PFSK-1 (cell line): Measurements from ENCODE around the gene CLIC5.

Experiments
- FOXP2 ChIP-seq: optimal IDR thresholded peaks from 2 replicates; pipeline ENCODE3; 2011; ENCODE audit warnings: borderline replicate concordance, control low read depth, inconsistent platforms; ENCODE audit not compliant: insufficient read depth; ENCODE audit errors: extremely low read length, extremely low read depth
- POLR2AphosphoS5 ChIP-seq: IDR thresholded peaks from 2 replicates; pipeline ENCODE4 v1.6.1; 2012; ENCODE audit warnings: low read depth, mild to moderate bottlenecking, control low read depth, low read length, moderate library complexity
- REST ChIP-seq, 2 experiments: IDR thresholded peaks; 2 replicates each; pipeline versions ENCODE4 v1.6.1 to v1.8.0; 2011 to 2012; ENCODE audit warnings: low read depth in 2 of 2, low read length in 2 of 2, control low read depth in 1 of 2, inconsistent platforms in 1 of 2, mild to moderate bottlenecking in 1 of 2, moderate library complexity in 1 of 2; ENCODE audit not compliant: insufficient read depth in 1 of 2
- SIN3A ChIP-seq: IDR thresholded peaks from 2 replicates; pipeline ENCODE4 v1.6.1; 2012; ENCODE audit warnings: mild to moderate bottlenecking, low read length, moderate library complexity, borderline replicate concordance; ENCODE audit not compliant: insufficient read depth
- TAF1 ChIP-seq: IDR thresholded peaks from 2 replicates; pipeline ENCODE4 v1.6.1; 2012; ENCODE audit warnings: low read length, control low read depth, borderline replicate concordance; ENCODE audit not compliant: insufficient read depth

CLIC5 gene

DNA sequence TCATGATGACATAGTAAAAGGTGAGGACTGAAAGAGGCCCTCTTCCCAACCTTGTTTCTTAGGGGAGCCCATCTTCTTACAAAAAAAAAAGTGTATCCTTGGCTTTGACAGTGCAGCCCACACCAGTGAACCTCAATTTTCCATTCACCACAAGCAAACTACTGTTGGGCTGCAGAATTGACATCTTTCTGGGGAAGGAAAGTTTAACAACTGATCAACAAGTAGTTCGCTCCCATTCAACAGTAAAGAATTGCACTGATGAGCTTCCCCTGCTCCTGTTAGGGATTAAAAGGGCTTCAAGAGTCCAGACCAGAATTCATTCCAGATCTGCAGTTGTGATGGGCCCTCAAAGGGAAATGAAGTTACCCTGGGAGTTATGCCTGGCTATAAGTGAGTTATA lies 13.9 kb upstream of the CLIC5 start:
- TF ChIP-seq FOXP2: no peak
- TF ChIP-seq TAF1: no peak
- TF ChIP-seq POLR2AphosphoS5: no peak
- no peak for TF ChIP-seq REST (IDR thresholded peaks at IDR 0.05; ENCODE audit: insufficient read depth in 1 of 2, low read depth in 2 of 2, low read length in 2 of 2)
- TF ChIP-seq SIN3A: no peak

DNA sequence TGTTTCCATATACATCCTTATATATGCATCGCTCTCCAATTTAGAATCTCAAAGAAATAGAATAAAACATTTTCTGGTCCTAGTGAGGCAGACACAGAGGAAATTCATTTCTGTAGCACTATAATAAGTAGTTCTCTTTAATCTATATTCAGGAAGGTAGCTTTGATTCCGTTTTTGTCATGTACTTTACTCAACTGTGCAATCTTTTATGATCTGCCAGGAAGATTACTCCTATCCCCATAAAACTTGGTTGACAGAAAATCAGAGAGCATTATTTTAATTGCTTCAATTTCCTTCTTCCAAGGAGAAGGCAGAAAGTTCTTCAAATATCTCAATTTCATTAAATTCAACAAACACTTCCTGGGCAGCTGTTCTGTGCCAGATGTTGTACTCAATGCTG lies 10.6 kb upstream of the CLIC5 start:
- TF ChIP-seq TAF1: no peak
- TF ChIP-seq SIN3A: no peak
- TF ChIP-seq REST (IDR thresholded peaks at IDR 0.05; ENCODE audit: insufficient read depth in 1 of 2, low read depth in 2 of 2, low read length in 2 of 2): no peak
- TF ChIP-seq POLR2AphosphoS5: no peak
- TF ChIP-seq FOXP2: no peak

GRCh38 chr6:46025573-46025972 lies 9.9 kb upstream of the CLIC5 start:
- TF ChIP-seq TAF1 (no peak), POLR2AphosphoS5 (no peak), SIN3A (no peak), FOXP2 (no peak)

DNA sequence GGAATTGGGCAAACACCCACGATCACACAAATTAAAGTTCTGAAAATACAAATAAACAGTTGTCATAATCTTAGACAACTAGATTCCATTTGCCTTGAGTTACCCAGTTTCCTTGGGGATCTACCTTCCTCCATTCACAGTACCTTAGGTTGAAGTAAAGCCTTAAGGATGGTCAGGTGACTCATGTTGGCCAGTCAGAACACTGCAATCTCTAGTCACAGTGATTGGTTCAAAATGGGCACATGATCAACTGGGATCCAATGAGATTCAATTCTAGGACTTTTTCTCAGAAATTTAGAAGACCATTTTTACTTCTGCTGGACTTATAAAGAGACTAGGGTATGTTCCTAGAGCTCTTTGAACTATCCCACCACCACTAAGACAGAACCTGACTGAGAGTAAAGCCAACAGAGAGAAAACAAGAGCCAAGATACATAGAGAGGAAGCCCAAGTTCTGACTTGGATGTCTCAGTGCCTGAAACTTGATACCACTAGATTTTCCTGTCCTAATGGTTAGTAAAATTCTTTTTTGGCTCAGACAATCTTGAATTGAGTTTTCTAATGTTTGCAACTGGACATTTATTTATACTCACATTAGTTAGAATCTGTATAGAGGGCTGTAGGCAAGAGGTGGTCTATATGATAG lies 8.6 kb upstream of the CLIC5 start:
- TF ChIP-seq FOXP2 (no peak), TAF1 (no peak), REST (IDR thresholded peaks at IDR 0.05; ENCODE audit: insufficient read depth in 1 of 2, low read depth in 2 of 2, low read length in 2 of 2) (no peak), SIN3A (no peak), POLR2AphosphoS5 (no peak)

DNA sequence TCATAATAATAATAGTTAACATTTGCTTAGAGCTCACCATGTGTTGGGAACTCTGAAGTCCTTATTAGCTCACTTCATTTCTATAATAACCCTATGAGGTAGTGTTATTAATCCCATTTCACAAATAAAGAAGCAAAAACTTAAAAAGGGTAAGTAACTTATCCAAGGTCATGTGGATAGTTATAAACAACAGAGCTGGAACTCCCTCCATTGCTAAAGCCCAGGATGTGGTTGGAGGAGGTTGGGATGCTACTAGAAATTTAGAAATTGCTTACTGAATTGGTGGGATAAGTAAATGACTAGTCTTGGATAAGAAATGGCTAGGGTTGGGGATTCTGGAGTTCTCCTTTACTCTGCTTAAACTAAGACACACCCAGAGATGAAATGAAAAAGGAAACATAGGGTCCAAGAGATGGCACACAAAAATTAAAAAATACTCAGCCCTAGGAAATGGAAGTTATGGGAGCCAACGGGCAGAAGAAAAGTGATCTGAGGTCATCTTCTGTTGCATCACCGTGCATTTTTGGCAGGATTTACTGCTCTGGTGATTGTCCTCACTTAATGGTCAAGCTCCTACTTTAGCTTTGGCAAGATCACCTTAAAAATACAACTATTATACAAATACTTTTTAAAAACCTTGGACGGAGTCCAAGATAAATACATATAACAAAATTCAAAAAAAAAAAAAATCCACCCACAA lies 7.7 kb upstream of the CLIC5 start:
- TF ChIP-seq POLR2AphosphoS5 (no peak), FOXP2 (no peak)

GRCh38 chr6:46022106-46022948 lies 6.7 kb upstream of the CLIC5 start:
- TF ChIP-seq SIN3A: no peak
- TF ChIP-seq REST (IDR thresholded peaks at IDR 0.05; ENCODE audit: insufficient read depth in 1 of 2, low read depth in 2 of 2, low read length in 2 of 2): no peak
- no peak for TF ChIP-seq TAF1
- no peak for TF ChIP-seq POLR2AphosphoS5
- no peak for TF ChIP-seq FOXP2
